ENCODE results near the gene FKBP1B.
"Not testable (repeated sequence)": the region's sequence is repeated elsewhere in the genome, so short reads cannot be mapped to it uniquely, and the experiment has no call there.

The FKBP1B gene

GRCh38 chr2:24104906-24105305 is 55.4 kb downstream of the FKBP1B start:
- no peak for DNase-seq

GRCh38 chr2:24105816-24106215 is 56.3 kb downstream of the FKBP1B start:
- DNase-seq = no peak

GRCh38 chr2:24106786-24107185 is 57.2 kb downstream of the FKBP1B start:
- DNase-seq = no peak

- DNase-seq = no peak
Measured at GRCh38 chr2:24107336-24107735, 57.8 kb downstream of the FKBP1B start.

- not testable (repeated sequence) for DNase-seq
Measured at GRCh38 chr2:24109431-24109830, 59.9 kb downstream of the FKBP1B start.

- no peak for DNase-seq
Measured at GRCh38 chr2:24110660-24111303, 61.2 kb downstream of the FKBP1B start.

GRCh38 chr2:24111407-24111901 is 61.9 kb downstream of the FKBP1B start:
- no peak for DNase-seq

All from stimulated activated CD4-positive, alpha-beta T cell treated with anti-CD3 and anti-CD28 coated beads, Interleukin-2, amount 100 ng/mL, for 48 hours (primary cell).